Amygdala (tissue), 56 donors: Measurements from ENCODE around the gene LRRC28.

Source experiments
- DNase-seq, 56 donors: peaks; one replicate each; lab custom pipeline; 2025; lab: John Stamatoyannopoulos, UW

The LRRC28 gene

DNA sequence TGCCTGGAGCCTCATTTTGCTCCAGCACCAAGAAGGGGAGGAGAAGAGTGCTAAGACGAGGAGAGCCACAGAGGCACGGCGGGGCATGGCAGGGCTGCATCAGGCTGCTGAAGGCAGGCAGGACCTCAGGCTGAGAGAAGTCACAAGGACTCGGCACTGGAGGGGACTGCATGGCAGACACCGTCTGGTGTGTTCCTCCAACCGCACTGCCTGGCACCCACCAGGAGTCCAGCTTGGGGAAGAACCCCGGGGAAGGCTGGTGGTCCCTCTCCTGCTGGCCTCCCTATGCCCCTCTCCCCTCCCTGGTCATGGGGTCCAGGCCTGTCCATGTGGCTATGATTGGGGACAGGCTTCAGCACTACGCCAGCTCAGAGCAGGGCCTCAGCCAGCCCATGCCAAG is 161.3 kb downstream of the LRRC28 start:
- no peak for DNase-seq

DNA sequence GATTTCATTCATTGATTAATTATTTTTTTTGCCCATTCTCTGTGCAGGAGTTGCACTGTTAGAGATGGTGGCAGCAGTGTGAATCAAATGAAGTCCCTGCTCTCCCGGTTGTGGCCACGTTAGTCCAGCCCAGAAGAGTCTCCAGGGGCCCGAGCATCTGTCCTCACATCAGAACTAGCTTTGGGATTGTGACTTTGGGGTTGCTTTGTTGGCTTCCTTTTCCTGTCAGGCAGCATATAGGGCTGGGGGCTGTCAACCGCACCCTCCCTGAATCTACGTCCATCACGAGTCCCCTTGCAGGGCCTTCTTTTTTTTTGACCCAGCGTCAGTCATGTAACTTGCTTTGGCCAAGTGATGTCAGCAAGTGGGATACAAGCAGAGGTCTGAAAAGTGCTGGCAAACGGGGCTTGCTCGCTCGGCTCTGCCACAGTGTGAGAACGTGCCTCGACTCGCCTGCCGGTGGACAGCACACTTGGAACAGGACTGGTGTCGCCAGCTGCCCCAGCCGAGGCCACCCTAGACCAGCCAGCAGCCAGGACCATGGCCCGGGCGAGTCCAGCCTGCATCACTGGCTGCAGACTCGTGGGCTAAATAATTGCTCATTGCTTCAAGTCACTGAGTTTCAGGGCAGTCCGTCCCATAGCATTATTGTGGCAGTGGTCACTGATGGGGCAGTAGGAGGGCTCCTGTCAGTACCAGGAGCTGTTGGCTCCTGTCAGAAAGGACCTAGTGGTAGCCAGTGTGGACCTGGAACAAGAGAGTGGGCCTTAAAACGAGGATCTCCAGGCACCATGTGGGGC is 162.9 kb downstream of the LRRC28 start:
- DNase-seq, result no peak

DNA sequence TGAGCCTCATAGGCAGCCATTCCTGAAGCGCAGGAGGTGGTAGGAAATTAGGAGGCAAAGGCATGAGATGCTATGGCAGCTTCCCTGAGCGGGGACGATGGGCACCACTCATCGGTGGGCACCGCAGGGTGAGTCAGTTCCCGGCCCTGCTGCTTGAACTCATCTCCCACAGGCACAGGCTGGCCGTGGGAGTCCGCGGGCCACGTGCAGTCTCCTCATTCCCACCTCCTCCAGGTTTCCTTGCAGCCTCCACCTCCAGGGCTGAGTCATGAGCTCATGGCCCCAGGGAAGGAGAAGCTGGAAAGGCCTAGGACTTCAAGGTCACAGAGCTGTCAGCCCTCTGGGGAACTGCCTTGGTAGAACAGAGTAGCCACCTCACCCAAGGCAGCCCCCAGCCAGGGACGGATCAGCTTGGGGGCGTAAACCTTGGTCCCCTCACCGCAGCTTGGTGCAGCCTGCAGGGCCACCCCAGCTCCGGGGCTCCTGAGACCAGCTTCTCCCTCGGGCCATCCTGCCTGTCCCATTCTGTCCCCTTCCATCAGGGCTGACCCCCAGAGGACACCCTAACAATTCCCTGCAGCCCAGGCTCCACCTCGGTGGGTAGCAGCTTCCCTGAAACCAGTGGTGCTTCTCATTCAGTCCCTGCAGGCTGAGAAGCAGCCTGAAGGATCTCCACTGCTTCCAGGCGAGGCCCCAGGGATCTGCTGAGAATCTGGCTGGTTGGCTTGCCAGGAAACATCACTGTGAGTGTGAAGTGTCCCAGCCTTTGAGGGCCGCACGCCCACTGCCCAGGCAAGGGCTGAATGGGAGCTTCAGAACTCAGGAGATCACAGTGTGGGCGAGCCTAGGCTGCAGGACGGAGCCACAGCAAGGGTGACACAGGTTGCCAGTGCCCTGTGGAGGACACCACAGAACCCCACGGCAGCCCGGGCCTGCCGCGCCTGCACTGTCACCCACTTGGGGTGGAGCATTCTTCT is 163.8 kb downstream of the LRRC28 start:
- peak in 1 of 56 donors; percentile 14 for DNase-seq

DNA sequence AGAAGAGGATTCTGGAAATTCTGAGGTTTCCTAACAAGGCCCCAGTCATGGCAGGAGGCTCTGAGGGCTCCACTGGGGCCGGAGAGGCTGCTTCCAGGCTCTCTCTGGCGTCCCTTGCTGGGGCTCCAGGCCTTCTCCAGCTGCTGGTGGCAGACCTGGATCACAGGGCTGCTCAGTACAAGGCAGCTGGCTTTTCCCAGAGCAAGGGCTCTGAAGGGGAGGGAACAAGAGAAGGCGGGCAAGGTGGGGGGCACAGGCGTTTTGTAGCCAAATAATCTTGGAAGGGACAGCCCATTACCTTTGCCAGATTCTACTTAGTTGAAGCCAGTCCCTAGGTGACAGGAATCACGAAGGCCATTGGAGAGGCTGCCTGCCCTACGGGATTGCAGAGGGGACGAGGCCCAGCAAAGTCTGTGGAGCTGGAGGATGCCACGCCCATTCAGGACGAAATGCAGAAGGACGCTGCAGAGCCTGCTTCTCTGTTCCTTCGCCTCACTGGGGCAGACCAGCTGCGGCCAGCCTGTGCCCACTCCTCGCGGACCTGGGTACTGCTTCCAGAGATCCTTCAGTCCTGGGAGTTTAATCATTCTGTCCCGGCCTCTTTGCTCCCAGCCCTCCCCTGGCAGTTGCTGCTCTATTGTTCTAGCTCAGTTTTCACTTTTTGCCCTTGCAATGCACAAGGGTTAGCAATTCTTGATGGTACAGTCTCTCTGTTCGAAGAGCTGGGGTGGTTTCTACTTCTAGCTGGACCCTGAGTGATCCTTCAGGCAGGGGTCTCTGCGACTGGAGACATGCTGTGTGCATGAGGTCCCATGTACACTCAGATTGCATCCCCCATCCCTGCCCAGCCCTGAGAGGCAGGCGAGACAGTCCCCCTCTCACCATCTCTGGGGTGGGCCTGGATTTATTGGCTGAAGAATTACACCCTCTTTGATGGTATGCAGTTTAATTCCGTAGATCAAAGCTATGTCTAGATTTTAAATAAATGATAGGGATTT is 165.2 kb downstream of the LRRC28 start:
- DNase-seq, result no peak

DNA sequence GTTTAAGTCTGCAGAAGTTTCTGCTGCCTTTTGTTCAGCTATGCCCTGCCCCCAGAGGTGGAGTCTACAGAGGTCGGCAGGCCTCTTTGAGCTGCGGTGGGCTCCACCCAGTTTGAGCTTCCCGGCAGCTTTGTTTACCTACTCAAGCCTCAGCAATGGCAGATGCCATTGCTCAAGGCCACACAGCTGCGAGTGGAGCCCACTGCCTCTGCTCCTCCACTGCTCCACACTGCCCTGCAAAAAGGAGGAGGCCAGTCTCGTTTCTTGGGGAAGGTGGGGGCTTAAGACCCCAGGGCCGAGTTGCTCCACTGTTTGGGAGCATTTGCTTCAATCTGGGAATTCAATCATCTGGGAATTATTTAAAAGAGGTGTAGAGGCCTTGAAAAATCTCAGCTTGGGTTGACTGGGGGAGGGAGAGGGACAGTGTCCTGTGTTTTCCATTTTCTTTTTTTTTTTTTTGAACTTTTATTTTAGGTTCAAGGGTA is 169.9 kb downstream of the LRRC28 start:
- DNase-seq, result no peak

DNA sequence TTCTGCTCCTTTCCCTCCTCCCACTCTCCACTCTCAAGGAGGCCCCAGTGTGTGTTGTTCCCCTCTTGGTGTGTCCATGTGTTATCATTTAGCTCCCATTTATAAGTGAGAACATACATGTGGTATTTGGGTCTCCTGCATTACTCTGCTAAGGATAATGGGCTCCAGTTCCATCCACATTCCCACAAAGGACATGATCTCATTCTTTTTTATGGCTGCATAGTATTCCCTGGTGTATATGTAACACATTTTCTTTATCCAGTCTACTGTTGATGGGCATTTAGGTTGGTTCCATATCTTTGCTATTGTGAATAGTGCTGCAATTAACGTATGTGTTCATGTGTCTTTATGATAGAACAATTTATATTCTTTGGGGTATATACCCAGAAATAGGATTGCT is 170.5 kb downstream of the LRRC28 start:
- no peak for DNase-seq

DNA sequence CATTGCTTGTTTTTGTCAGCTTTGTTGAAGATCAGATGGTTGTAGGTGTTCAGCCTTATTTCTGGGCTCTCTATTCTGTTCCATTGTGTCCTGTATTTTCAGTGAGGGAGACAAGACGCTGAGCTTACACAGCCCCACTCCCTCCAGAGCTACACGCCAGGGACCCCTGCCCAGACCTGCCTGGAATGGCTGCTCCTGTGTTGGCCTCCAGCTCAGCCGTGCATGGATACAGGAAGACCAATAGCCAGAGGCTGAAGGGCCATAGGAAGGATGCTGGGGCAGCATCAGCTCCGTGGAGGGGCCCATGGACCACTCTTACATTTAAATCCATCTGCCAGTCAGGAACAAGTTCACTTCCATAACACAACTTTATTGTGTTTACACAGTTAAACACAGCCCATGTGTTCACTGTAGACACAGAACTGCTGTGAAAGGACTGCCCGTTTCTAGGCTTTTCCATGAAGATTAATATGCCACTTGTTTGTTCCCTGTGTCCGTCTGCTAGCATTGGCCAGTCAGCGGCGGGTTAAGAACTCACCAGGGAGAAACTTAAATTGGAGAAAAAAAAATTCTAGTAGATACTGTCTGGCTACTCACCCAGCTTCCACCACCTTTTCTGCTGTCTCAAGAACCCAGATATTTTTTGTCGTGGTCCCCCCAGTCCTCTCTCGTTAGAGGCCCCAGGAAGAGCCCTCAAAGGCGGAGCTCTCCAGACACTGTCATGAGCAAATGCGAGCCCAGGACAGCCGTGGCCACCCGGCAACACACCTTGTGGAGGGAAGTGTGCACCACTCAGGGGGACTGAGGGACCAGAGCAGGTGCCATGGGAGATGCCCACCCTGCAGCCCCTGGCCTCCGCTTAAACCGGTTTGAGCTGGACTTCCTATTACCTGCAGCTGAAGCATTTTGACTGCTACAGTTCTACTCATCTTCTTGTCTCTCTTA is 172.2 kb downstream of the LRRC28 start:
- DNase-seq, result no peak

DNA sequence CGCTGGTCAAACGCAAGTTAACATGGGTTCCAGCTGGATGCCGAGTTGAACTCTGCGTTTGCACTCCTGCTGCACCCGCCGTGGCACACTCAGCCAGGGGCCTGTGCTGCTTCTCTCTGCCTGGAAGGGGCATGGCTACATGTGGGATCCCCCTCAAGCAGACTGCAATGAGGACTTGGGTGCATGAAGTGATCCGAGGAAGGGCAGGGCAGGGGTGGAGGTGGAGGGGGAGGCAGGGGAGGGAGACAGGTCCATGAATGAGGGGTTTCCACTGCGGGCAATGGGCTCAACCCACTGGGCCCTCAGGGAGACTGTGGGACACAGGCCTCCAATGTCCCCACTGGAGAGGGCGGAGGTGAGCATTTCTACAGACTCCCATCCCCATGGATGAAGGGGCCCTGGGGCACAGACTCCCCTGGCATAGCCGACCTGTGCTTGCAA is 172.9 kb downstream of the LRRC28 start:
- no peak for DNase-seq

DNA sequence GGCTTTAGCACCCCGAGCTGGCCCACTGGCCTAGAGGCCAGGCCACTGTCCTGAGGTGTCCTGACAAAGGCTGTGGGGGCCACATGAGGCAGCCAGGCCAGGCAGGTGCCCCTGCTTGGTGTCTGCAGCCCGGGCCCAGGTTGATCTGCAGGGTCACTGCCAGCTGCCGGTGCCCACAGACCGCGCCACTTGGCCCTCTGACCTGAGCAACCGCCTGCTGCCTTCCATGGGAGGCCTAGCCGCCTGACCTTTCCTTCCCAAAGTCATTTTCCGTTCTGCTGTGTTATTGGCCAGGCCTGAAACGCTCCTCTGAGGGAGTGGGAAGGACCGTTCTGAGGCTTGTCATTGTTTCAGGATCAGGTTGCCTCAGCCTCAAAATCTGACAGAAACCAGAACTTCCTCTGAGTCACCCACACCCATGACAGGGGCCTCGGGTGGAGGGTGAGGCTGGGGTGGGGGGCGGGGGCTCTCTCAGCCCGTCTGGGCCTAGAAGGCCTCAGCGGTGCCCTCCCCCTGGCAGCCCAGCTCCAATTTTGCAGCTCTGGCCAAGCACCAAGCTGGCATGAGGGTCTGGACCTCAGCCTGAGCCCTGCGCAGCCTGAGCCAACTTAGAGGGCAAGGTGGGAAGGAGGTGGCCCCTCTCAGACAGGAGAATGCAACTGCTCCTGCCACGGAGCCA is 173.8 kb downstream of the LRRC28 start:
- DNase-seq, result no peak

DNA sequence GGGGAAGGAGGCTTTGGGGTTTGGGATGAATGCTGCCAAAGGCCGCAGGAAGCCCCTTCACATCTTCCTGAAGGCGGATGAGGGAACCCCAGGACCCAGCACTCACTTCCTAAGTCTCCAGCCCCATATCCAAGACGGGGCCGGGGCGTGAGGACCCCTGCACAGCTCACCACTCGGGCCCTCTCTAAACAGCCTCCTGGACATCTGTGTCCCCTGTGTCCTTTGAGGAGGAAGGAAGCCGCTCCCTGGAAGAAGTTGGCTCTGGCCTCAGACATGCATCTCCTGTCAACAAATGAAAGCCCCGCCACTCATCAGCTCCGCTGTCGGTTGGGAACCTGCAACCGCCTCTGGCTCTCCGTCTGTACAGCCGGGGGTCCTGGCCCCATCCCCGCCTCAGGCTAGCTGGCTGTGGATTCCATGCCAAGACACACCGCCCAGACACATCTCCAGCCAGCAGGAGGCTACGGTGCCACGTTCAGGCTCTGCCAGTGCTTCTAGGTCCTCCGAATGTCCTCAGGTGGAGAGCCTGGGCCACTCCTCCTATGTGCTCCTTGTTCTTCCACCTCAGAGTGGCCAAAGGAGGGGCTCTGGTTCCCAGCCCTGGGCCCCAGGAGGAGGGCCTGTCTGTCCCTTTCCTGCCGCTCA is 174.5 kb downstream of the LRRC28 start:
- no peak for DNase-seq

DNA sequence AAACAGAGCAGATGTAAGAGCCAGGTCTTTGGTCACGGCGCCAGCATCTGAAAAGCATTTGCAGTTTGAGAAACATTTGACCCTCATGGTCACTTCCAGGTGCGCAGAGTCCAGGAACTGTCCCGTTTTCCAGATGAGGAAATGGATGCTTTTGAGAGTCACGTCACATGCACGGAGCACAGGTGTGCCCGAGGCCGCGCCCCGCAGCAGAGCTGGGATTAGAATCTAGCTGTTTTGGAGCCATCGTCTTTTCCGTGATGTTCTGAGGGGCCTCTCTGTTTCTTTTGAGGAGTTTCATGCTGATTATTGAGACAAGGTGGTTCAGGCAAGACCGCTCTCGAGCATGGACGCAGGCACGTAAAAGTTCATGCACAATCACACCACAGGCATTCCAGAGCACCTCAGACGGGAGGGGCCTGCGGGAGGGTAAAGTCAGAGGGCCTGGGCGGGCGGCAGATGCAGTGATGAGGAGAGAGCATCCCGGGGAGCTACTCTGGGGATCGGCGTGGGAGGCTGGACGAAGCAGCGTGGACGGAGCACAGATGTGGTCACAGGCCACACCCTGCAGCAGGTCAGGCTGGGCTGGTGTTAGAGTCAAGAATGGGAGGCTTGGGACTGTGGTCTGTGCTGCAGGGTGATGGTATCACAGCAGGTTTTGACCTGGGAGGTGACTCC is 175.3 kb downstream of the LRRC28 start:
- DNase-seq, result no peak

DNA sequence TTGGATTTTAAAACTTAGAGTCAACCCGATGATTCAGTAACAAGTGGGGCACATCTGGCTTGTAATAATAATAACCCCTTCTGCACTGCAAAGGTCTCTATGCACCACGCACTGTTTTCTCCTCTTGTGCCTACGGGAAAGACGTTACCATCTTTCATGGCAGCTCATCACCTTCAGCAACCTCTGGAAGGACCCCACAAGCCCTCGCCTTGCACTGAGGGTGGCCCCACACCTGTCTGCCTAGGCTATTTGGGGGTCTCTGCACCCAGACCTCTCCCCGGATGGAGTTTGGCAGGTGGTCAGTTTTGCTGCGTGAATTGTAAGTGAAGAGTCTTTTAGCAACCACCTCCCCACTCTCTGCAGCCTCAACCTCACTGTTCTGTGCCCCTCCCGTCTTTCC is 175.9 kb downstream of the LRRC28 start:
- no peak for DNase-seq

DNA sequence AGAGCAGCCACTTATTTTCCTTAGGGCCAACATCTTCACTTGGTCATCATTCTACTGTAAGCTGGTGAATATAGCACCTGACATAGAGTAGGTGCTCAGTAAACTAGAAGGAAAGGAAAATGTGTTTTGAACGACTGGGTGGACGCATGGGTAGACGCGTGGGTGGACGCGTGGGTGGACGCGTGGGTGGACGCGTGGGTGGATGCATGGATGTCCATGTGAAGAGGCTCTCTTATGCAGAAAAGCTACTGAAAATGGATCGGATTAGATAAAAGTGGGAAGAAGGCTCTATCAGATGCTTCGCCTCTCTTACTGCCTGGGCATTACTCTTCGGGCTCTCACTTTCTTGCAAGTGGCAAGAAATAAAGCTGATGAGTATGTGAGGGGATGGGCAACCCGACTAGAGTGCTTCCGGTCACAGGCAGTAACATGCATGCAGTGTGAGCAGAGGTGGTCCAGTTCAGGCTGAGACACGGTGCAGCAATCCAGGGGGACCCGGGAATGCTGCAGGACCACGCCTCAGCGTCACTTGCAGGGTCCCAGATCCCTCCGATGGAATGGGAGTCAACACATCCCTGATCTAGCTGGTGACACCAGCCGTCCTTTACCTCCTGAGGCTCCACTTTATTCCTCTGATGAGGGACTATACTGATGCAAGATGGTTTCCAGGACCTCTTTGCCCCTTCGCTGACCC is 176.5 kb downstream of the LRRC28 start:
- DNase-seq, result no peak

DNA sequence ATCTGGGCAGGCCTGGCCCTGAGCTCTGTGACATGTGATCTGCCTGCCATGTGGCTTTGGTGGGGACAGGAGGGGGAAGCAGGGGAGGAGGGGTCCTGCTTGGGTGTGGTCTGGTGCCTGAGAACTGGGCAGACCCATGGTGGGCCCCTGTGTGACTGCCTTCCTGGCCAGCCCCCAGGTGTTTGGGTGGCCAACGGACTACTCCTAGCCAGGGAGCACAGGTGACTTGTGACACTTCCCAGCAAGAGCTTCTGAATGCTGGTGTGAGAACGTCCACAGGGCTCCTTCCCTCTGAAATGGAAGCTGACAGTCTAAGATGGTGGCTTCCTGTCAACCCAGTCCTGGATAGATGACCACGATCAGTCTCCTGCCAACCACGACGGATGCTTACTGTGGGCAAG is 178.4 kb downstream of the LRRC28 start:
- DNase-seq, result no peak

DNA sequence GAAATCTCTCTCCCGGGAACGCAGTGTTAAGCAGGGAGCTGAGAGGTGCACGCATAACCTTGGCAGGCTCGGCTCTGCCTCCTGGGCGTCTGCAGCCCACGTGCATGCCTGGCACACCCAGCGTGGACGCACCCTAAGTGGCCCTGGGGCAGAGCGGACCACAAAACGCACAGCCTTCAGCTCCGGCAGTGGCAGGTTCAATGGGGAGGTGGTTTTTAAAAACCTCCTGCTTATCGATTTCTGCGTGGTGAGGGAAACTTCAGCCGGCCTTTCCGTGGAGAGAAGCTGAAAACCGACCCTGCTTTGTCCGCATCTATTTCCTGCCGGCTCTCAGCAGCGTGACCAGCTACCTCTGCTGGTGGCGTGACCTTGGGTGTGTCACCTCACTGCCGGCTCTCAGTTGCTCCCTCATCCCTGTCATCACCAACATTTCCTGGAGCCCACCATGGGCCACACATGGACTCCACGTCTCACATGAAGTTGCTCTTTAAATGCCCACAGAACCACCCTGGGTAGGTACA is 179.7 kb downstream of the LRRC28 start:
- no peak for DNase-seq

DNA sequence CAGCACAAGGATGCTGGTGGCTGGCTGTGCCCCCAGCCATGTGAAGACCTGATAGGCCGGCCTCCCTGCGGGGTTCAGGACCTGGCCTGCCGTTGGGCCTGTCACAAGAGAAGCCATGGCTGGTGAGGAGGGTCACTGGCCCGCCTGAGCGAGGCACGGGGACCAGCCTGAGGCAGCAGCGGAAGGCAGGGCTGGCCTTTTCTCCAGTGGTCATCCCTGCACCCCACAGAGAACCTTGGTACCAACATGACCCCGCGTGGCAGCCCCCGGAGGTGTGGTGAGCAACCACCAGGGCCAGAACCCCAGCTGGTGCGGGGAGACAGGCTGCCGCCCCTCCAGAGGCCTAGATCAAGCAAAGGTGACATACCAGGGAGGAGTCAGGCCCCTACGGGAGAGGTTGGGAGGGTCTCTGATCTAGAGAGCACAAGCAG is 180.4 kb downstream of the LRRC28 start:
- no peak for DNase-seq
